Measurements from ENCODE around the gene HLA-DPB1.
"Not testable (repeated sequence)": the region's sequence is repeated elsewhere in the genome, so short reads cannot be mapped to it uniquely, and the experiment has no call there.

The HLA-DPB1 gene

DNA sequence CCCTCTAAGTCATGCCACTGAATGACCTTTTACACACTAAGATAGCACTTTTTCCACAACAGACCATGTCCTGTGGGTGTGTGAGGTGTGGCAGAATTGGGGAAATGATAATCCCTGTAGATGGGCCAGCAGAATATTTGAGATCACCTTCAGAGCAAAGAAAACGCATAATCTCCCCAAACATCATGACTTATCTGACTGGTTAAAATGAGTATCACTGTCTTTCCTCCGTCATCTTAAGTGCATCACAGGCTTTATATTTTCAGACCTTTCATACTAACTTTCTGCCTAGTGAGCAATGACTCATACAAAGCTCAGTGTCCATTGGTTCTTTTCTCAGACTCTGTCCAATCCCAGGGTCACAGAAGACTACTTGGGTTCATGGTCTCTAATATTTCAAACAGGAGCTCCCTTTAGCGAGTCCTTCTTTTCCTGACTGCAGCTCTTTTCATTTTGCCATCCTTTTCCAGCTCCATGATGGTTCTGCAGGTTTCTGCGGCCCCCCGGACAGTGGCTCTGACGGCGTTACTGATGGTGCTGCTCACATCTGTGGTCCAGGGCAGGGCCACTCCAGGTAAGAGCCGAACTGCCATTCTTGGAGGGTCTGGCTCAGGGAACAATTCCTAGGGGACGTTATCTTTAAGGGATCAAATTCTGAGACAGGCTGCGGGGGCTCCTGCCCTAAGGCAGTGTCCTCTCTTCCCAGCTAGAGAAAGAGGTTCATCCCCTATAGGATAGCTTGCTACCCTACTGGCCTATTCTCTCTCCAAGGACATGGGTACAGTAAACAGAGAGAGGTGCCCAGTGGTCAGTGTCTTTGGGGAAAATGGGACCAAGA is at the start of gene HLA-DPB1:
TSS of gene HLA-DPB1 (plus strand) at position 423 of the 838 bp plus-strand sequence. CDS start at position 475, 52 bp downstream.
- peak; percentile 52 for DNase-seq

DNA sequence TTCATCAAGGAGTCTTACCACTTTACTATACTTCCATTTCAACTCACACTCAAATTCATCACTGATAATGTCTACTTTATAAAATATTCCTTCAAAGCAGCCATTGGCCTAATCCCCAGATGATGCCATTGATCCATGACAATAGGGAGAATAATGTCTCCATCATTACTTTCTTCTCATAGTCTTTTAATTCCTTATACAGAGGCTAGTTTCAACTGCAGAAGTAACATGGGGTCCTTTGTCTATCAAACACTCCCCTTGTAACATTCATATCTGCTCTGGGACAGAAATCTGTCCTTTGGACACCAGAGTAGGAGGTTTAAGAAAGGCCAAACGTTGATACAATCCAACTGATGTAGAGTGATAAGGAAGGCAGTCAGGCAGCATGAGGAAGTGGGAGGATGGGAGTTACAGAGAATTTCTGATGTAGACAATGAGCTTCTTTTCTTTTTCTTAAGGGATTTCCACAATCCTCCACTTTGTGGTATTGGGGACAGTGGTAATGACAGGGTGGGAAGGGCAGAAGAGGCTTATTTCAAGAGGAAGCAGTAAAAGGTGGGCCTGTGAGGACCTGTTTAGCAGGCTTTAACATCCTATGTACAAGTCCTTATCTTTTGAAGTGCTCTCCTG is 47.5 kb upstream of the HLA-DPB1 start:
- DNase-seq = no peak

DNA sequence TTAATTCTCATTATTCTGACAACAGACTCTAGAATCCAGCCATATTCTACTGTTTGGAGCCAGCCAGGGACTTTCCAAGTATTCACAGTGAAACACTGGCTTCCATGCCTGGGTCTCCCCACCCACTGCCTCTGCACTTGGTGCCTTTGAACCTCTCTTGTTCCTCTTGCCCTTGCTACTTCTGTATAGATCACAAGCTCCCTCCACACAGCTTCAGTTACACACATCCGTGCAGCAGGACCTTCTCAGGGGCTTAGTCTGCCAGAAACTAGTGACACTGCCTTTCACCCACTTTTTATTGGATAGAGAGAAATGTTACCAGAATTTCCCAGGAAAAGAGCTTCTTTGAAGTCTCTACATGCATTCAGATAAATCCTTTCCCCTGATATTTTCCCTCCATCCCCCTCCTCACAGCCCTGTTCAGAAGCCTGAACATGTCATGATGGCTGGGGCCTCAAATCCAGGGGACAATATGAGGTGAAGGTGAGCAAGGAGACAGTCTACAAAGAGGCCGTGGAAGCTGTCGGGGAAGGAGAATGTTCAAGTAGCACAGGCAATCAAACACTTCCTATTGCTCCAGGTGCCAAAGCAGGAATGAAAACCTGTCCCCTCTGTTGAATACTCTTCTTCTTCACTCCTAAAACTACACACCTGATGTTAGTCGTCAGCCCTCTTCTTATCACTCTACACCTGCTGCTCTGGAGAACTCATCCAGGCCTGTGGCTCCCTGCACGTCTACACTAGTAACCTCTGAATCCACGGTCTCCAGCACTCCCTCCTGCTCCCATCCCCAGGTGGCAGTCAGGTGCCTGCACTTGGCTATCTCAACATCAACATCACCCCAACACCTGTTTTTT is 46.2 kb upstream of the HLA-DPB1 start:
- DNase-seq = no peak

DNA sequence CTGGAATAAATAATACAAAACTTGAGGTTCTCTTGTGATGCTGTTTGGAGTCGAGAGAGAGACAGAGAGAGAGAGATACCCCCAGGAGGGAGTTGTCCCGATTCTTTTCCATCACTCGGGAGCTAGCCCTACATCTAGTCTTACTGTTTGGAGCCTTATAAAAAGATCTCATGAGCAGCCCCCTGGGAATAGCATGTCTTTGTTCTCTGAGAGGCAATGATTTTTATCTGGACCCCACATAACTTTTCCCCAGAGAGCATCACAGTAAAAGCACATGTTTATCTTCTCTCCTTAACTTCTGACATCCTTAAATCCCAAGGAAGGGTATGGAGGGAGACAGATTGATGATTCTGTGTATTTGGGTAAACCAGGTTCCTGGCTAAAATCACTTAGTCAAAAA is 45.5 kb upstream of the HLA-DPB1 start:
- no peak for DNase-seq

DNA sequence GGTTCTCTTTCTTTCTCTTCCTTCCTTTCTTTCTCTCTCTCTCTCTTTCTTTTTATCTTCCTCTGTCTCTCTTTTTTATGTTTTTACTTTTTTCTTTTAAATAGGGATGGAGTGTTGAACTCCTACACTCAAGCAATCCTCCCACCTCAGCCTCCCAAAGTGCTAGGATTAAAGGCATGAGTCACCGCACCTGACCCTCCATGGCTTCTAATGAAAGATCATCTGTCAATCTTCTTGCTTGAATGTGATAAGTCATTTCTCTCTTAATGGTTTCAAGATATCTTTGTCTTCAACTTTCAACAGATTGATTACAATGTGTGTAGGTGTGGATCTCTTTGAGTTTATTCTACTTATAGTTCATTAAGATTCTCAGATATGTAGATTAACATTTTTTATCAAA is 41.2 kb upstream of the HLA-DPB1 start:
- DNase-seq = no peak

DNA sequence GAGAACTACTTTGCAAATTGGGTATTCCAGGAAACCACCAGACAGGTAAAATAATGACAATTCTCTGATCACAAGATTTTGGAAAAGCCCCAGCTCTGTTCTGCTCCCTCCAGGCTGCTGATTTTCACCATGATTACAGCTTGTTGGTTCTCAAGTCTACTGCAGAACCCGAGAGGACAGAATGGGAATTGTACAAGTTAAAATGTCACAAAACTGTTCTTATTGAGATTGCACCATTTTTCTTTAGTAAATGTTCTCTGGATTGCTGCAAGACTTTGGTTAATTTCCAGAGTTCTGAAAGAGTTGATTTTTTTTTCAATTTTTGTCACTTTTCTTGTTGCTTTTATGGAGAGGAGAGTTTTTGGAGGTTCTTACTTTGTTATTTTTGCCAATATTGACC is 39.3 kb upstream of the HLA-DPB1 start:
- no peak for DNase-seq

DNA sequence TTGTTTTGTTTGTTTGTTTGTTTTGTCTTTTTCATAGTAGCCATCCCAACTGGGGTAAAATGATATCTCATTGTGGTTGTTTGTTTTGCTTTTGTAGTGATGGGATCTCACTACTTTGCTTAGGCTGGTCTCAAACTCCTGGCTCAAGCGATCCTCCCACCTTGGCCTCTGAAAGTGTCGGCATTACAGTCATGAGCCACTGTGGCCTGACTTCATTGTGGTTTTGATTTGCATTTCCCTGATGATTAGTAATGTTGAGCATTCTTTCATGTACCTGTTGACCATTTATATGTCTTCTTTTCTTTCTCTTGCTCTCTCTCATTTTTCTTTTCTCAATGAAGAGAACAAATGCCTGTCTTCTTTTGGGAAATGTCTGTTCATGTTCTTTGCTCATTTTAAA is 35.6 kb upstream of the HLA-DPB1 start:
- DNase-seq = no peak

DNA sequence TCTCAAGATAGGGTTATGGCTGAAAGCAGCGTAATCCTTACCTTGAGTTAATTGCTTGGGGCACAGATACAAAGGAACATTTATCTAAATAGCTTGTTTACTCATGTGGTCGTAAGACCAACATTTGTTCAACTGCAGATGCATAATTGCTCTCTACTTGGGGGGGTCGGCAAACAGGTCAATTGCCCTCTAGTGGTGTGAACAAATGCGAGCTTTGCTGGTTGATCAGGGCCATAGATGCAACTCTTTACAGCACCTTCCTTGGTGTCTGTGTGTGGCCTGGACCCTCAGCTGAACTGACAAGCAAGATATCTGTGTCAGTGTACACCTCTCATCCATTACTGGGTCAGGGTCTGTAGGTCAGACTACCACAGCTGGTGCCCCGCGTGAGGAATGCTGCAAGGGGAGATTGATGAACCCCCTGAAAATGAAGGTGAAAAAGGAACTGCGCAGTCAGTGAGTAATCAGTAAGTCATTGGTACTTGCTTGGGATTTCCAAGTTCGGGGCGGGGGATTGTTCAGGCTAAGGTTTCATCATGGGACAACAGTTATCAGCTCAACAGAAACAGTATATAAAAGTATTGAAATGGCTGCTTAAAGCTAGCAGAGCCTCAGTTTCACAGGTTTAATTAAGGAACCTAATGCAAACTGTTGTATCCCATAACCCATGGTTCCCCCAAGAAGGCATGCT is 26.3 kb upstream of the HLA-DPB1 start:
- DNase-seq = no peak

DNA sequence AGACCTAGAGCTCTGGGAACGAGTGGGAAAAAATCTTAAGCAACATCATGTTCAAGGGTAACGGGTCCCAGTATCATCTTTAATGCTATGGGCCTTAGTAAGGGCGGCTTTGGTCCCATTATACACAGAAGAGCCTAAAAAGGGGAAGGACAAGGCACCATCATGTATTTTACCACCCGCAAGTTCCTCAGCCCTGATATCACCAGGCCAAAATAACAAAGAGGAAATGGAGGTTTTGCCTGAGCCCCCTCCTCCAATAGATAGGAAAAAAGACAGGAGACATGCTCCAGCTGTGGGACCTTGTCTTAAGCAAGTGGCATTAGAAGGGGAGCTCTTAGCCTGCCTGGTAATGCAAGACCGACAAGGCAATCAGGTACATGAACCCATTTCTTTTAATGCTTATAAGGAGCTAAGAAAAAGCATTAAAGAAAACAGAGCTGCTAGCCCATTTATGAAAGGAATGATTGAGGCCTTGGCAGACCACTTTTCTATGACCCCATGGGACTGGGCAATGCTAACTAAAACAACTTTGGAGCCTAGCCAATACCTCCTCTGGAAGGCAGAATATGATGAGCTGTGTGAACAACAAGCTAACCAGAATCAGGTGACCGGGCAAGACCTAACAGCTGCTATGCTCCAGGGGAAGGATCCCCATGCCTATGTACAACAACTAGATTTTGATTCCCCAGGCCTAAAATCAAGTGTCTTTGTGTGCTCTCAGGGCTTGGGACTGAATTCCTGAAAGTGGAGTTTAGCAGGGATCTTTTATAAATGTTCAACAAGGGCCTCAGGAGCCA is 25.6 kb upstream of the HLA-DPB1 start:
- DNase-seq = no peak

DNA sequence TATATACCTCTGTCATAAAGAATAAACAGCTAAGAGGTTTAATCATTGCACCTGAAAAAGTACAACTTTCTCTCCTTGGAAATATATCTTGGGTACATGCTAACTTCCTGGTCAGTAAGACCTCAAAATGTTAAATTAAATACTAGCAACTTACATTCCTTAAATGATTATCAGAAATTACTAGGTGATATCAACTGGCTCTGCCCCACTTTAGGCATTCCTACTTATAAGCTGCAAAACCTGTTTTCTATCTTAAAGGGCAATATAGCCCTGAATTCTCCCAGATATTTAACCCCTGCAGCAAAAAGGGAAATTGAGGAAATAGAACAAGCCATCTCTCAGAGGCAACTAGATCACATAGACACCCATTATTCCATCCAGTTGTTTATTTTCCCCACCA is 23.2 kb upstream of the HLA-DPB1 start:
- no peak for DNase-seq

DNA sequence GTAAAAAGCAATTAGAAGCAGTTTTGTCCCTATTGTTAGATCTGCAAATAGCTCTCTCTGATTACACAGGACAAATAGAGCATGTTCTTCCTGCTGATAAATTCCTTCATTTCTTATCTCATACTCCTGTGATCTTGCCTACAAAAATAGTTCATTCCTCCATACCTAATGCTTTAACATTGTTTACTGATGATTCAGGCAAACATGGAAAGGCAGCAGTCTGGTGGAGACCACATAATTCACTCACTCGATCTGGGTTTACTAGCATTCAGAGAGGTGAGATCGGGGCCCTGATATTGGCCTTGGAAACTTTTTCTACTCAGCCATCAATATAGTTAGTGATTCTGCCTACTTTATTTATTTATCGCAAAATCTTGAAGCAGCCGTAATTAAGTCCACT is 22.6 kb upstream of the HLA-DPB1 start:
- no peak for DNase-seq

DNA sequence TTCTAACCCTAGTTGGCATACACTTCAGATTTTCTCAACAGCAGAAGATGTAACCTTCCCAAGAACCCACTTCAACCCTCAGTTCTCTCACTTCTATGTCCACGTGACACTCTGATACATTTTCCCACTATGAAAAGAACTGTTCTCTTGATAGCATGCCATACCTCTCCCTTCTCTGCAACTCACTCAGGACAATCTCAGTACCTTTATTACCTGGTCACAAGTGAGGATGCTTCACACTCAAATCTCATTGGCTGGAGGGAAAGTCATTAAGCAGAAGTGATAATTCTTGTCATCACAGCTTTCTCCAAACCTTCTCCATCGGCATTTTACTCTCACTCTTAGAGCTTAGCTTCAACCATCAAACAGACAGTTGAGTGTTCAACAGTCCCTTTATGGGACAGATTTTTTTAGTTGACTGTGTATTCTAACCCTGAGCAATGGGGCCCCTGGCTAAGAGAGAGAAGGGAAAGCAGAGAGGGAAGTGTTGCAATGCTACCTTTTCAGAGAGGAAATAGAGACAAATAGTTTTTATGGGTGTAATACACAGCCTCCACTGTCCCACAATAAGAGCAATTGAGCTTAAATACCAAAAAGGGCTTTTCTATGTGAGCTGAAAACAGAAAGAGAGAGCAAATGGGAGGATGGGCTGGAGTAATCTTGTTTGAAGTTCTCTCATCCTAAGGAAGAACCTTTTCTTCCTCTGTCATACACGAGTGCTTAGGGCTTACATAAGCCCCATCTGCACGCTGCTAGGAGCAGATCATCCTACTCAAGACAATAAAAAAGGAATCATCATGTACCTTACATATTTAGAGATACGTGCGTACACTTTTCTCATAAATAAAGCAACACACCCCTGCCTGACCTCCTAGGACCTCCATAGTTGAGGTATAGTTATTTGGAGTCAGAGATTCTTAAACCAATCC is 18.3 kb upstream of the HLA-DPB1 start:
- no peak for DNase-seq

DNA sequence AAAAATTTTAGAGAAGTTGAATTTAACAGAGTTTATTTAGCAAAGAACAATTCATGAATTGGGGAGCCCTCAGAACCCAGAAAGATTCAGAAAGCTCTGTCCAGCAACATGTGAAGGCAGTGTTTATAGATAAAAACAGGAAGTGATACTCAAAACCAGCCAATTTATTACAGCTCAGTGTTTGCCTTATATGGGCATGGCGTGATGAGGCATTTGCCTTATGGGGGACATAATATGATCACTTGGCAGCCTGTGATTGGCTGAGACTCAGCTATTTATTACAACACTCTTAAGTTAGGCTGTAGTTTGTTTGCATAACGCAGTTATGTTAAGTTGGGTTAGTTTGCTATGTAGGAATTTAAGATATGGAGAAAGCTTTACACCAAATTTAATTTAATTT is 13.8 kb upstream of the HLA-DPB1 start:
- no peak for DNase-seq

DNA sequence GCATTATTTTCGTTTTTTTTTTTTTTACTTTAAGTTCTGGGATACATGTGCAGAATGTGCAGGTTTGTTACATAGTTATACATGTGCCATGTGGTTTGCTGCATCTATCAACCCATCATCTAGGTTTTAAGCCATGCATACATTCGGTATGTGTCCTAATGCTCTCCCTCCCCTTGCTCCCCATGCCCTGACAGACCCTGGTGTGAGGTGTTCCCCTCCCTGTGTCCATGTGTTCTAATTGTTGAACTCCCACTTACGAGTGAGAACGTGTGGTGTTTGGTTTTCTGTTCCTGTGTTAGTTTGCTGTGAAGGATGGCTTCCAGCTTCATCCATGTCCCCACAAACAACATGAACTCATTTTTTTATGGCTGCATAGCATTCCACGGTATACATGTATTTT is 12.4 kb upstream of the HLA-DPB1 start:
- not testable (repeated sequence) for DNase-seq

DNA sequence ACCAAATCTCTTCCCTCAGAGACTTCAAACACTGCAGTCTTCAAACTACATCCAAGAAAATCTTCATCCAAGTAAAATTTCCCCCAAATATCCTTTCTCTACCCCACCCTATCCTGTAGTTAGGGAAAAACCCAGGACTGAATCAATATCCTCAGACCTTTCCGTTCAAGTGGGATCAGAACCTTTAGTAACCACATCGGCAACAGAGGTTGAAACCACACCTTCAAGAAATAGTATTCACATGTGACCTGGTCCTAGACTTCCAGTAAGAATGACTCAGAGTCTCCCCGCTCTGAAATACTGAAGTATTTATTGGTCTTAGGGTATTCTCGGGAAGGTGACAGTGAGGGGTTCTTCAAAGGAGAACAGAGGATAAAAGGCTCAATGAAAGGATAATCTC is 11.1 kb upstream of the HLA-DPB1 start:
- DNase-seq = no peak

DNA sequence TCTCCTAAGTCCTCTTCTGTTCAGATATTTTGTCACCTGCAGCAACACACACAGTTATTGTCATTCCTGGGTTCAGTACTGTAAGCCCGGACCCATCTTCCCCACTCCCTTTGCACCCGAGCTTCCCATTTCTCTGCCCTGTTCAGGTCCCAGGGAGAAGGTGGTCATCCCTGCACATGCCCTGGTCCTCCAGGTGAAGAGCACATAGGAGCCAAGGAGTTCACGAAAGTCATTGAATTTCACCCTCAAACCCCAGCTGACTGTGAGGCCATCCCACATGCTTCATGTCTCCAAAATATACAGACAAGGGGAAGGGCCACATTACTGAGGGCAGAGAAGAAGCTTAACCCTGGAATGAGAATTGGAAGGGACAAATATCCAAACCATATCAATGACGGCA is 10.5 kb upstream of the HLA-DPB1 start:
- DNase-seq = no peak

DNA sequence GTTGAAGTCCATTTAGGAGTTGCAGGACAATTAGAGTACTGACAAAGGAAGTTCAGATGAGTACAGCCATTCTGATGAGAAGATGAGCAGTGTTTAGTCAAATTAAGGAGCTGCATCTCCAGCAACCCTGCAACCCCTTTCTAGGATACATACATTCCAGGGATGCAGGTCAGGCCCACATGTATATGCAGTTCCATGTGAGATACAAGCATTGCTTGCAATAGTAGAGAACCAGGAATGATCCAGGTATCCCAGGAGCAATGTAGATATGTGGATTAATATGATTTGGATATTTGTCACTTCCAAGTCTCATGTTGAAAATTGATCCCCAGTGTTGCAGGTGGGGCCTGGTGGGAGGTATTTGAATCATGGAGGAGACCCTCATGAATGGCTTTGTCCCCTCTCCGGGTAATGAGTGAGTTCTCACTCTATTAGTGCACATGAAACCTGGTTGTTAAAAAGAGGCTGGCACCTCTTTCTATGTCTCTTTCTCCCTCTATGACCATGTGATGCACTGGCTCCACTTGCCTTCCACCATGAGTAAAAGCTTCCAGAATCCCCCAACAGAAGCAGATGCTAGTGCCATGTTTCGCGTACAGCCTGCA is 8.8 kb upstream of the HLA-DPB1 start:
- DNase-seq = no peak

DNA sequence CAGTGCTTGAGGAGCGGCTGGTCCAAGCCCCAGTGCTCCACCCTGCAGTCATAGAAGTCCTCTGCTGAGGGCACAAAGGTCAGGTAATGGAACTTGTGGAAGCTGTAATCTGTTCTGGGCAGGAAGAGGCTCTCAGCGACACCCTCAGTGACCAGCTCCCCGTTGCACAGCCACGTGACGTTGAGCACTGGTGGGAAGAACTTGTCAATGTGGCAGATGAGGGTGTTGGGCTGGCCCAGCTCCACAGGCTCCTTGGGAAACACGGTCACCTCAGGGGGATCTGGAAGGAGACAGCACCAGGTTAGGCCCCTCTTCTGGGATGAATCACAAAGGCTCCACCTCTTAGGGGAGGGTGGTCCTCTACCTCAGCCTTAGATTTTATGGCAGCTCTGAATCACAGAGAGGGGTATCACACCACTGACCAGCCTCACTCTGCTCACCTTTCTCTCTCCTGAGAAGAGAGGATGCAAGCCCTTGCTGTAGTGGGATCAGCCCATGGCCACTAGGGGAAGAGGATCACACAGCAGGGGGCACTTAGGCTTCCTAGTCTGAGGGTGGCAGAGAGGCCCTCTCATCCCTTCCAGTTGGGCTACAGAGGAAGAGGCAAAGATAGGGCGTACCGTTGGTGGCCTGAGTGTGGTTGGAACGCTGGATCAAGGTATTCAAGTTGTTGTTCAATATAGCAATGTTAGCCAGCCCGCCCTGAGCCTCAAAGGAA is 6.6 kb upstream of the HLA-DPB1 start:
- DNase-seq = no peak

DNA sequence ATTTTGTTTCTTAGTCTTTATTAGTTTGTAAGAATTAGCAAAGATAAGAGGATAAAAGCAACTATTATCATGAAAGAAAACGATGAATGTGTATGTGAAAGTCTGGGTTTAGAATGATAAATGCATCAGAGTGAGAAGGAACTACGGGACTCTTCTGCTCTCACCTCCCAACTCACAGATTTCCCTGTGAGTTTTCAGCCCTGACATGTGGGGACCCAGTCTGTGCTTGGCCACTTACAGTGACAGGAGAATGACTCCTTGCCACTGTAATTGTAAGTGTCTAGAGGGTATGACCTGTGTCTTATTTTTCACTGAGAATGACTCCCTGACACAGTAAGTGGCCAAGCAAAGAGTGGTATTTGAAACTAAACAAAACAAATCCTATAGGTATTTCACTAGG is 4.9 kb upstream of the HLA-DPB1 start:
- DNase-seq = no peak

DNA sequence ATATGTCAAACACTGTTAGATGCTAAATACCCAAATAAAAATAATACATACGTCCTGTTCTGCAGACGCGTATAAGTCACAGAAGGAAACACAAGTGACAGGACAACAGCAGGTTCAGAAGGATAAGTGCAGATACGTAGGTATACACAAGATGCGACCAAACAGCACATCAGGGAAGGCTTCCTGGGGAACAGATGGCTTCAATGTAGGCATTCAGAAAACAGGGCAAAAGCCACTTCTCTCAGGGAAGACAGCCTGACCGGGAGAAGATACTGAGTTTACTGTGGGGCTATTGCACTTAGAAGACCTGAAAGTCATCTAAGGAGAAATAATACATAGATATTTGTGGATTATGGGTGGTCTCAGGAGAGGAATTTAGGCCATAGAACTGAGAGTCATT is 4.2 kb upstream of the HLA-DPB1 start:
- no peak for DNase-seq
